GM20431 (cell line): ENCODE measurements around the gene KCNK10.
"Not testable (repeated sequence)": the region's sequence is repeated elsewhere in the genome, so short reads cannot be mapped to it uniquely, and the experiment has no call there.

ENCODE experiments used
- in situ Hi-C: fragments of 300-500 bp; cut with MseI, MboI; formaldehyde crosslinking; loops from one replicate; pipeline ENCODE4 v1.15.0; 2020; ENCODE audit warnings: low sequenced_read_pairs; ENCODE audit not compliant: unreplicated experiment

The KCNK10 gene

DNA sequence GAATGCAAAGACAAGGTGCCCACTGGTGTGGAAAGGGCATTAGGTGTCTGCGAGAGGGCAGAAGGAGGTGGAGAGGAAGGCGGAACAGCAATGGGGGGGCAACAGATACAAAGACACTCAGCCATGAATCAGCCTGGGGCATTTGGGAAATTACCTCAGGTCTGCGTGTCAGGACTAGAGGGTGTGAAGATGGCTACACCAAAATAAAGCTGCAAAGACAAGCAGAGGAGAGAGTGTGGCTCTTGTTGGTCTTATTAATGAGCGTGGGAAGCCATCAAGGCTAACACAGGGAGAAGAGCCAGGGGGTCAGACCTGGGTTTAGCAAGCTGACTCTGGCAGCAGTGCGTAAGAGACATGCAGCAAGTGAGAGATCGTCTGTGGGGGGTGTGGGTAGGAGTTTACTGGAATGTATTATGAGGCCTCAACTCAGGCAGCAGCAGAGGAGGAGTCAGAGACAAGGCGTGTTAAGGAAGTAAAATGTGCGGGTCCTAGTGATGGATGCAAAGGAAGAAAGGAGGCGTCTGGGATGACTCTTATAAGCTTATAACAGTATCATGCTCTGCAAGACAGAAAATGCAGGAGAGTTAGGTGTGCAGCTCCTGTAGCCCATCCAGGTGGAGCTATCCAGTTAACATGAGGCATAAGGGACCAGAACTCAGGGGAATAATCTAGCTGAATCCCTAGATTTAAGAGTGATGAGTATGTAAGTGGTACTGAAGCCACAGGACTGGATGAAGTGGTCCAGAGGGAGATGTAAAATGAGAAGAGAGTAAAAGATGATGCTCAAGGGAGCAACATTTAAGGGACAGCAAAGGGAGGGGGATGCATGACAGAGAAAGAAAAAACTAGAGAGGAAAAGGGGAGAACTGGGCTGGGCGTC lies 50.4 kb downstream of the KCNK10 start:
- in situ Hi-C loops: no loop called here

DNA sequence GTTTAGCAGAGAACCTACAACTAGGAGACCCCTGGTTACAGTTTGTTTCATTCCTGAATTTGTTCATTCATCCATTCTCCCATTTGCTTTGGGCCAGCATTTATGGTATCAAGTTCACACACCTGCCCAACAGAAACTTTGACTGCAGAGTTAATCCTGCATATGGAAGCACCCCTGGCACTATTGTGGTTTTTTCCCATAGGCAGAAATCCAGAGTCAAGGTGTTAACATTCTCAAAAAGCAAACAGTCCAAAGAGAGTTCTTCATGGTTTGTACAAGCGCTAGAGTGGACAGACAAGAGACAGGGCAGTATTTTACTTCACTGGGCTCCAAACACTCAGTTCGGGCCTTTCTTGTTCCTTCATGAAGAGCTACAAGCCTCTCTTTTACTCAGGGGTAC lies 51.9 kb downstream of the KCNK10 start:
- in situ Hi-C loops: no loop called here

DNA sequence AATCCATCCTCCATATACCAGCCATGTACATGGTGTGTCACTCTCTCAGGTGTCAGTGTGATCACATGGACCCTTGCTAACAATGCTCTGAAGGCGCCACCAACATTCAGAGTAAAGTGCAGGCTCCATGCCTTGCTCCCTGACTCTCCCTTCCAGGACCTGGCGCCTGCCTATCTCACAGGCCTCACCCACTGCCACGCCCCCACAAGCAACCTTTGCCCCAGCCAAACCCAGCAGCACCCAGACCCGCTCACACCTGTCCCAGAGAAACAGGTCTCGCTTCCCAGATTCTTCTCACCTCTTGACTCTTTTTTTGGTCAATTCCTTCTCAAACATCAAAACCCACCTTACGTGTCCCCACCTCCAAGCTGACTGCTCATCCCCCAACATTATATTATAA lies 52.3 kb downstream of the KCNK10 start:
- in situ Hi-C loops: no loop called here

DNA sequence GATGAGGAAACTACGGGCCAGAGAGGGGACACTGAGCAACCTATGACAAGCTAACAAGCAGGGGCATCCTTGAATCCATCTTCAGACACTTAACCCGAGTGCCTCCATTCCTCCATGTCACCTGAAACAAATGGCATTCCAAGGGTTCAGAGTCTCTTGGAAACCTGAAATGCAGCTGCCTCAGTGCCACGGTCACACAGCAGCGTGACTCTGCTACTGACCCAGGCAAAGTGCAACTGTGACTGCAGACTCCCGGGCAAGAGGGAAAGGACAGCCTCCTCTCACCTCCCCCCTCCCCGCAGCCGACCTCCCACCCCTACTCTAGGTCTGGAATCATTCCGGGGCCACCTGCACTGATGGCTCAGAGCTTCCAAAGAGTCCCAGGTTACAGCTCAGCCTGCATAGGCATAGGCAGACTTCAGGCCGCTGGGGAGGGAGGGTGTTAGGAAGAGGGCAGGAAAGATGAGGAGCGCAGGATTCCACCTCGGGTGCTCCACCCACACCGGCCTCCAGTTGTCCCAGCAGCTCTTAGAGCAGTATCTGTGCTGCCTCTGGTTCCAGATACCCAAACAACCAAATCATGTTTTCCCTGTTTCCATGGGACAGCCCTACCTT lies 53.2 kb downstream of the KCNK10 start:
- in situ Hi-C loops: no loop called here

DNA sequence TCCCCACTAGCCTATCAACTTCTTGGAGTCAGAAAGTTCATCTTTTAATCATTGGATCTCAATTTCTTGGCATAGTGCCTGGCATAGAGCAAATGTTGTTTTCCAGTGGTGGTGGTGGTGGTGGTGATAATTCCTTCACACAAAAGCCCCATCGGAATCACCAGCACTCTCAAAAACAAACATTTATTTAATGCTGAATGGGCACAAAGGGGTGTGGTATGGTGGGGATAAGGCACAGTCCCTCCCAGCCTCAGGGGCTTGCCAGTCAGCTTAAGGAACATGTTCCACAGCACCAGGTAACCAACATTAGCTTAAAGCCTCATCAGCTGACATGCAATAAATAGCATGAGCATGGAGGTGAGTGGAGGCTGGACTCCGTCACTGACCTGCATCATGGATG lies 56.6 kb downstream of the KCNK10 start:
- in situ Hi-C loops: no loop called here

GRCh38 chr14:88264116-88264515 lies 59.0 kb downstream of the KCNK10 start:
- in situ Hi-C loops: no loop called here

DNA sequence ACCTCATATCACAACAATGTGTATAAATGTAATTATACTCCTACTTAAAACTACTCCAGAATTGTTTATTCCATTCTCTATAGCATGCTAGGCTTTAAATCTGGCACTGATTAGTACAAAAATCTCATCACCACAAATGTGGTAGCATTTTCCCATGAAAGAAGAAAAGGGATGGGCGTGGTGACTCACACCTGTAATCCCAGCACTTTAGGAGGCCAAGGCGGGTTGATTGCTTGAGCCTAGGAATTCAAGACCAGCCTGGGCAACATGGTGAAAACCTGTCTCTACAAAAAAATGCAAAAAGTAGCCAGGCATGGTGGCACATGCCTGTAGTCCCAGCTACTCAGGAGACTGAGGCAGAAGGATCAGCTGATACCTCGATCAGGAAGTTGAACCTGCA lies 61.8 kb downstream of the KCNK10 start:
- in situ Hi-C loops: not testable (repeated sequence)

DNA sequence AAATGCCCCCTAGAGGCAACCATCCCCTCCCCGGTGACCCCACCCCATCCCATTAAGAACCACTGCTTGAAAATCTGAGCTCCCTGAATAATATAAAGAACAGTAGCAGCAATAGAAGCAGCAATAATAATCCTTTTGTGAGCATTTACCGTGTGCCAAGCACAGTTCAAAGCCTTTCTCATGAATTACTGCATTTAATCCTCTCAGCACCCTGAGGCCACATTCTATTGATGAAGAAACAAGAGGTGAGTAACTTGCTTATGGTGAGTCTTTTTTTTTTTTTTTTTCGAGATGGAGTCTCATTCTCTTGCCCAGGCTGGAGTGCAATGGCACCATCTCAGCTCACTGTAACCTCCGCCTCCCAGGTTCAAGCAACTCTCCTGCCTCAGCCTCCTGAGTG lies 65.0 kb downstream of the KCNK10 start:
- in situ Hi-C loops: no loop called here

- in situ Hi-C loops: no loop called here
Observed at GRCh38 chr14:88256997-88257950, 65.8 kb downstream of the KCNK10 start.

GRCh38 chr14:88255798-88256197 lies 67.3 kb downstream of the KCNK10 start:
- in situ Hi-C loops: no loop called here

GRCh38 chr14:88255196-88255595 lies 67.9 kb downstream of the KCNK10 start:
- in situ Hi-C loops: no loop called here

GRCh38 chr14:88252498-88252897 lies 70.6 kb downstream of the KCNK10 start:
- in situ Hi-C loops: no loop called here

GRCh38 chr14:88251650-88252049 lies 71.4 kb downstream of the KCNK10 start:
- in situ Hi-C loops: no loop called here

- in situ Hi-C loops: no loop called here
Observed at GRCh38 chr14:88249266-88249665, 73.8 kb downstream of the KCNK10 start.

DNA sequence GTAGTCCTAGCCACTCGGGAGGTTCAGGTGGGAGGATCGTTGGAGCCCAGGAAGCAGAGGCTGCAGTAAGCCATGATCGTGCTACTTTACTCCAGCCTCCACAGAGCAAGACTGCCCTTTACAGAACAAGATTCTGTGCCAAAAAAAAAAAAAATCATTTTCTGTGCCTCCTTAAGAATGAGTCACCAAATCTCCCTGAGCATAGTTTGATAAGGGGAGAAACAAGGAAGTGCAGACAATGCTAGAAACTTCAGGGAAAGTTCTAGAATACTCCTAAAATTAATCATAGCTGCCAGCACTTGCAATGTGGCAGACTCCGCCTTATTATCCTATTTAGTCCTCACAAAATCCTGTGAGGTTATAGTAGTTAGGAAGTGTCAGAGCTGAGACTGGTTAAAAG lies 74.5 kb downstream of the KCNK10 start:
- in situ Hi-C loops: no loop called here

GRCh38 chr14:88247228-88247627 lies 75.8 kb downstream of the KCNK10 start:
- in situ Hi-C loops: no loop called here

GRCh38 chr14:88245321-88245720 lies 77.7 kb downstream of the KCNK10 start:
- in situ Hi-C loops: no loop called here

DNA sequence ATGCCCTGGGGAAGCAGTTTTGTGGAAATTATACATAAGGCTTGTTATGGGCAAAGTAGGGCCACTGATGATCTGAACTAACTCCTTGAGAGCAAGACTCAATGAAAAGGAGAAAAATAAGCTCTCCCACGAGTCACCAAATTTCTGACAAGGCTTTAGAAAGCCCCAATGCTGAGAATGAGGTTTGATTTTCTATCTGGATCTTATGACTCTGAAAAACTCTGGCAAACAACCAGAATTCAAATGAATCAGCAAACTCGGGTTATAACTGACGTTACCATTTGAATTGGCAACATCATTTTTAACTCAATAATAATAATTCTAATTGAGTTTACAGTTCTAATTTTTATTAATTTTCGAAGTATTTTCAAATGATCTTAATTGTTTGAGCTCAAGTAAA lies 79.1 kb downstream of the KCNK10 start:
- in situ Hi-C loops: no loop called here

GRCh38 chr14:88242446-88242845 lies 80.6 kb downstream of the KCNK10 start:
- in situ Hi-C loops: no loop called here

- in situ Hi-C loops: no loop called here
Observed at GRCh38 chr14:88241810-88242209, 81.3 kb downstream of the KCNK10 start.

DNA sequence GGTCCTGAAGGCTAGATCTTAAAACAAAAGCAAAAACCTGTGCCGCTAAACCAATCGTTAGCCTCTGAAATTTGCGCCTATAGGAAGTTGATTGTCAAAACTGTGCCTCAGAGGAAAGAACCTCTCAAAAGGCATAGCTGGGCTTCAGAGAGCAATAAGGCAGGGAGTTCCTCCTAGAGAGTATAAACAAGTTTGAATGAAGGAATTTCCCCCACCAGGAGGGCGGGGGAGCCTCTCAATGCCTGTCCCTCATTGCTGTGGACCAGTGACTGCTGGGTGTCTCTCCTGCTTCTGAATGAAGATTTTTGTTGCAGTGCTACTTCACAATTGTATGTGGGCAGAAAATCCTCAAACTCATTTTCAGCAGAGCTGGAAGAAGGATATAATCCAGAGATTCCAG lies 88.6 kb downstream of the KCNK10 start:
- in situ Hi-C loops: no loop called here
